K562 (cell line): ENCODE measurements around the gene C1QTNF5. TPM values are rescaled to one million over a fixed set of nuclear protein-coding genes. Genes with fewer than 3 reads are reported as not detected.

Source experiments
- CXXC5 ChIP-seq: fragments of 250-450 bp; sonication (Bioruptor Pico); IDR thresholded peaks from 2 replicates; pipeline ENCODE4 v1.8.0; 2022; ENCODE audit warnings: inconsistent platforms, mild to moderate bottlenecking, moderate library complexity
- HDAC3 ChIP-seq: fragments of 450-650 bp; IDR thresholded peaks from 2 replicates; pipeline ENCODE4 v1.6.1; 2018; ENCODE audit warnings: borderline replicate concordance, mild to moderate bottlenecking, moderate library complexity; ENCODE audit not compliant: partially characterized antibody
- JUNB ChIP-seq: fragments of 450-650 bp; formaldehyde crosslinking; conservative IDR thresholded peaks from 2 replicates; pipeline ENCODE4 v1.4.0; 2020; ENCODE audit warnings: mild to moderate bottlenecking
- KDM1A ChIP-seq, 2 experiments: fragments of 450-650 bp; IDR thresholded peaks; 2 replicates each; pipeline ENCODE4 v1.6.1; 2016; ENCODE audit warnings: mild to moderate bottlenecking in 2 of 2
- SIN3B ChIP-seq: fragments of 450-650 bp; IDR thresholded peaks from 2 replicates; pipeline ENCODE4 v1.6.1; 2017; ENCODE audit warnings: low read depth, mild to moderate bottlenecking, moderate library complexity
- YBX1 ChIP-seq: fragments of 450-650 bp; IDR thresholded peaks from 2 replicates; pipeline ENCODE4 v1.7.1; 2016; ENCODE audit warnings: mild to moderate bottlenecking
- polyA plus RNA-seq, 8 experiments: library from polyadenylated mRNA; depleted of rRNA in 4 of 8; stranded (reverse) in 5 of 8; unstranded in 3 of 8; fragments of >200 nt; fragmentation: Nextera tagmentation in 2 of 8; fragmentation: Illumina TruSeq in 1 of 8; extraction: Ambion mirVana in 2 of 8; extraction: Trizol in 1 of 8; gene quantifications; 2 replicates each; pipeline versions ENCODE4 v1.2.1 to v1.2.3, GENCODE V29; 2011 to 2014; ENCODE audit warnings: inconsistent platforms in 1 of 8, missing spikeins in 1 of 8
- total RNA-seq, 7 experiments: library from RNA; depleted of rRNA in 6 of 7; stranded (reverse); fragments of >200 nt in 6 of 7; fragmentation: Illumina TruSeq in 2 of 7; extraction: Trizol in 2 of 7; gene quantifications; 2 replicates each; pipeline versions ENCODE4 v1.2.1 to v1.2.3, GENCODE V29; 2011 to 2021; ENCODE audit warnings: low replicate concordance in 1 of 7
- TF ChIP-seq, protein P1 (sequence below): fragments of 250-450 bp; sonication (Bioruptor Pico); IDR thresholded peaks from 2 replicates; pipeline ENCODE4 v1.8.0; 2021; ENCODE audit warnings: moderate library complexity, mild to moderate bottlenecking, inconsistent platforms
- TF ChIP-seq, protein P2 (sequence below): fragments of 450-650 bp; formaldehyde crosslinking; IDR thresholded peaks from 2 replicates; pipeline ENCODE4 v1.4.0; 2020; ENCODE audit warnings: mild to moderate bottlenecking, moderate library complexity
- TF ChIP-seq, protein P3 (sequence below), 2 experiments: fragments of 200-800 bp in 1 of 2; sonication (Bioruptor generic) in 1 of 2; sonication (generic) in 1 of 2; formaldehyde crosslinking in 1 of 2; IDR thresholded peaks in 1 of 2; conservative IDR thresholded peaks in 1 of 2; 2 replicates each; pipeline versions ENCODE4 v1.5.0 to v1.6.1; 2016 to 2020; ENCODE audit warnings: missing compliant biosample characterization in 1 of 2, missing genetic modification characterization in 1 of 2, missing genetic modification reagents in 1 of 2

C1QTNF5 gene
- total and polyA plus RNA-seq, 9 of the 15 experiments (the other 6 are each of a cell fraction or from before 2014, with no cell fraction given), result 0.07 to 0.76 (median 0.24) TPM; not detected in 1

- TF ChIP-seq, protein P1, sequence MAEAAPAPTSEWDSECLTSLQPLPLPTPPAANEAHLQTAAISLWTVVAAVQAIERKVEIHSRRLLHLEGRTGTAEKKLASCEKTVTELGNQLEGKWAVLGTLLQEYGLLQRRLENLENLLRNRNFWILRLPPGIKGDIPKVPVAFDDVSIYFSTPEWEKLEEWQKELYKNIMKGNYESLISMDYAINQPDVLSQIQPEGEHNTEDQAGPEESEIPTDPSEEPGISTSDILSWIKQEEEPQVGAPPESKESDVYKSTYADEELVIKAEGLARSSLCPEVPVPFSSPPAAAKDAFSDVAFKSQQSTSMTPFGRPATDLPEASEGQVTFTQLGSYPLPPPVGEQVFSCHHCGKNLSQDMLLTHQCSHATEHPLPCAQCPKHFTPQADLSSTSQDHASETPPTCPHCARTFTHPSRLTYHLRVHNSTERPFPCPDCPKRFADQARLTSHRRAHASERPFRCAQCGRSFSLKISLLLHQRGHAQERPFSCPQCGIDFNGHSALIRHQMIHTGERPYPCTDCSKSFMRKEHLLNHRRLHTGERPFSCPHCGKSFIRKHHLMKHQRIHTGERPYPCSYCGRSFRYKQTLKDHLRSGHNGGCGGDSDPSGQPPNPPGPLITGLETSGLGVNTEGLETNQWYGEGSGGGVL (CRISPR knock-in tag), result no peak
- TF ChIP-seq YBX1 (no peak), HDAC3 (no peak), KDM1A (IDR thresholded peaks at IDR 0.05) (no peak), JUNB (CRISPR knock-in tag) (no peak), SIN3B (peak; percentile 98), CXXC5 (peak; percentile 93)
- TF ChIP-seq, protein P2, sequence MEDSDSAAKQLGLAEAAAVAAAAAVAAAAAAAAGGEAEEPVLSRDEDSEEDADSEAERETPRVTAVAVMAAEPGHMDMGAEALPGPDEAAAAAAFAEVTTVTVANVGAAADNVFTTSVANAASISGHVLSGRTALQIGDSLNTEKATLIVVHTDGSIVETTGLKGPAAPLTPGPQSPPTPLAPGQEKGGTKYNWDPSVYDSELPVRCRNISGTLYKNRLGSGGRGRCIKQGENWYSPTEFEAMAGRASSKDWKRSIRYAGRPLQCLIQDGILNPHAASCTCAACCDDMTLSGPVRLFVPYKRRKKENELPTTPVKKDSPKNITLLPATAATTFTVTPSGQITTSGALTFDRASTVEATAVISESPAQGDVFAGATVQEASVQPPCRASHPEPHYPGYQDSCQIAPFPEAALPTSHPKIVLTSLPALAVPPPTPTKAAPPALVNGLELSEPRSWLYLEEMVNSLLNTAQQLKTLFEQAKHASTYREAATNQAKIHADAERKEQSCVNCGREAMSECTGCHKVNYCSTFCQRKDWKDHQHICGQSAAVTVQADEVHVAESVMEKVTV, result no peak
- TF ChIP-seq, protein P3, sequence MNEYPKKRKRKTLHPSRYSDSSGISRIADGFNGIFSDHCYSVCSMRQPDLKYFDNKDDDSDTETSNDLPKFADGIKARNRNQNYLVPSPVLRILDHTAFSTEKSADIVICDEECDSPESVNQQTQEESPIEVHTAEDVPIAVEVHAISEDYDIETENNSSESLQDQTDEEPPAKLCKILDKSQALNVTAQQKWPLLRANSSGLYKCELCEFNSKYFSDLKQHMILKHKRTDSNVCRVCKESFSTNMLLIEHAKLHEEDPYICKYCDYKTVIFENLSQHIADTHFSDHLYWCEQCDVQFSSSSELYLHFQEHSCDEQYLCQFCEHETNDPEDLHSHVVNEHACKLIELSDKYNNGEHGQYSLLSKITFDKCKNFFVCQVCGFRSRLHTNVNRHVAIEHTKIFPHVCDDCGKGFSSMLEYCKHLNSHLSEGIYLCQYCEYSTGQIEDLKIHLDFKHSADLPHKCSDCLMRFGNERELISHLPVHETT (CRISPR knock-in tag; conservative IDR thresholded peaks at IDR 0.05 in 1 of 2, IDR thresholded peaks at IDR 0.05 in 1 of 2), result no peak
Observed at GRCh38 chr11:119334174-119334930, 6.3 kb downstream of the C1QTNF5 start, which contains the start of gene RNF26 (continued).
